IPS-18a (cell line): ENCODE data around the gene WDFY4.

ENCODE experiments used
- H3K27ac ChIP-seq: one replicate; pipeline ENCODE4 v1.5.1; 2013; ENCODE audit warnings: low read length
- H3K27me3 ChIP-seq: one replicate; pipeline ENCODE4 v1.6.1; 2013; ENCODE audit warnings: mild to moderate bottlenecking, low read length; ENCODE audit not compliant: control insufficient read depth, insufficient read depth
- H3K36me3 ChIP-seq: one replicate; pipeline ENCODE4 v1.6.1; 2013; ENCODE audit warnings: low read depth, low read length; ENCODE audit not compliant: control insufficient read depth
- H3K4me1 ChIP-seq: one replicate; pipeline ENCODE4 v1.6.1; 2013; ENCODE audit warnings: low read depth, low read length; ENCODE audit not compliant: control insufficient read depth
- H3K4me3 ChIP-seq: one replicate; pipeline ENCODE4 v1.5.1; 2013; ENCODE audit warnings: low read length
- H3K9ac ChIP-seq: one replicate; pipeline ENCODE4 v1.6.1; 2013; ENCODE audit warnings: mild to moderate bottlenecking, low read length, moderate library complexity
- H3K9me3 ChIP-seq: one replicate; pipeline ENCODE4 v1.6.1; 2013; ENCODE audit warnings: low read depth, low read length; ENCODE audit not compliant: control insufficient read depth

Gene WDFY4

DNA sequence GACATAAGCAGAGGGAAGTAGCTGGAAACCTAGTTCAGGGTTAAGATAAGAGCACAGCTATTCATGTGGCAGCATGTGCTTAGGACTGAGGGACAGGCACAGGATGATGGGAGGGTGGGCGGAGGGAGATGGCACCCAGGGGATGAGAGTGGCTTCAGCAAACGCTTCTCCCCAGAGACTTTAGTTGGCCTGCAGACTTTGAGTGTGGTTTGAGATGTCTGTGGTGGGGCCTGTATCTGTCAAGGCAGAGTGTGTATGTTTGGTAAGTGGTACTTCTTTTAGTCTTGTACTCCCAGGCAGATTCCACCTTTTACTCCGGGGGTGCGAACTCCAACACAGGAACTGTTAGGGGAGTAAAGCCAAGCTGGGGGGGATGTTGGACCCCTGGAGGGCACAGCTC is 88.9 kb downstream of the WDFY4 start:
- Histone ChIP-seq H3K4me3 (no peak overlapping the region), H3K9ac (no peak overlapping the region), H3K27ac (no peak overlapping the region), H3K4me1 (peaks cover 3% of the 10 kb centered on the region), H3K36me3 (no peaks in the 10 kb centered on the region), H3K9me3 (no peaks in the 10 kb centered on the region), H3K27me3 (no peaks in the 10 kb centered on the region)

GRCh38 chr10:48774416-48775205 is 89.9 kb downstream of the WDFY4 start:
- Histone ChIP-seq H3K4me3 (no peak overlapping the region), H3K4me1 (peaks cover 3% of the 10 kb centered on the region), H3K27ac (no peak overlapping the region), H3K9ac (no peak overlapping the region), H3K9me3 (no peaks in the 10 kb centered on the region), H3K36me3 (no peaks in the 10 kb centered on the region), H3K27me3 (no peaks in the 10 kb centered on the region)

DNA sequence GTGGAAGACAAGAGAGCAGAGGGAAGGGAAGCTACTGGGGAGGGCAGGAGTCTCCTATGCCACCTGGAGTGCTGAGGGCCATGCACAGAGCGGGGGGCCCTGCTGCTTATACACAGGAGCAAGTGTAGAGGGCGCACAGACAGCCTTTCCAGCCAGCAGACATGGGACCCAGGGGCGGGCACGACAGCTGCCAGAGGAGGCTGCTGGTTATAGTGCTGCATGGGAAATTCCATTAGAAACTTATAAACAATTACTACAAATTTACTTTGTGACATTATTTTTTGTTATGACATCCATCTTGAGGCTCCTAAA is 90.5 kb downstream of the WDFY4 start:
- Histone ChIP-seq H3K27me3 (no peaks in the 10 kb centered on the region), H3K27ac (no peak overlapping the region), H3K36me3 (no peaks in the 10 kb centered on the region), H3K9ac (no peak overlapping the region), H3K4me3 (no peak overlapping the region), H3K9me3 (no peaks in the 10 kb centered on the region), H3K4me1 (peaks cover 3% of the 10 kb centered on the region)

- no peaks in the 10 kb centered on the region for H3K9me3 ChIP-seq
- H3K27ac ChIP-seq: no peak overlapping the region
- H3K4me1 ChIP-seq: peaks cover 3% of the 10 kb centered on the region
- H3K9ac ChIP-seq: no peak overlapping the region
- no peaks in the 10 kb centered on the region for H3K27me3 ChIP-seq
- no peak overlapping the region for H3K4me3 ChIP-seq
- no peaks in the 10 kb centered on the region for H3K36me3 ChIP-seq
These were observed 91.4 kb downstream of the WDFY4 start for GRCh38 chr10:48776005-48776522.

DNA sequence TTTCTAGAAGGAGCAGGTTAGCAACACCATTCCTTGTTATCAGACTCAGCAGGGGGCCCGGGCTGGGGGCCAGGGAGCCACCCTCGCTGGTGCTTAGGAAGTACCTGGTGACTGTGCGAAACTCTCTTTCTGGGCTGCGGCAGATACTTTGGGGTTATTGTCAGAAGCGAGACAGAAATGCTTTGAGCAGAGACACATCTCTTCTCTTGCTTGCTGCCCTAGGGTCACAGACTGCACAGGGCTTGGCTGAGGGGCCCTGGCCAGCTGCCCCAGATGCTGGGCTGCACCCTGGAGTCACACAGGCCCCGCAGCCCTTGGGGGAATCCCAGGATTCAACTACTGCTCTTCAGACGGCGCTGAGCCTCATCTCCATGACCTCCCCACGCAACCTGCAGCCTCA is 91.9 kb downstream of the WDFY4 start:
- Histone ChIP-seq H3K36me3 (no peaks in the 10 kb centered on the region), H3K27ac (no peak overlapping the region), H3K4me1 (peaks cover 3% of the 10 kb centered on the region), H3K27me3 (no peaks in the 10 kb centered on the region), H3K9me3 (no peaks in the 10 kb centered on the region), H3K4me3 (no peak overlapping the region), H3K9ac (no peak overlapping the region)

DNA sequence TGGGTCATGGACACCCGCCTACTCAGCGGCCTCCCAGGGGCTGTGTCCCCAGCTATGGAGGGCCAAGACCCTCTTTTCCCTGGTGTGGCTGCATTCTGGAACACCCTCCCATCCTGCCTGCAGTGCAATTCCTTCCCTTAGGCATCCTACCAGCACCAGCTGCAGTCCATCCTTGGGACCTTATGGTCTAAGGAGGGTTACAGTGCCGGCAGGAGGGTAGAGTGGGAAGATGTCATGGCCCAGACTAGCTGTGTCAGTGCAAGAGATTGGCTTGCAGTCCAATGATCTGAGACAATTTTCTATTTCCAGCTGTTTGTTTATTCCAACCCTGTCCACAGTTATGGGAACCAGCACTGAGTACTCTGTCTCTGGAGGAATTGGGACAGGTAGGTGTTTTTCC is 92.4 kb downstream of the WDFY4 start:
- no peaks in the 10 kb centered on the region for H3K9me3 ChIP-seq
- no peaks in the 10 kb centered on the region for H3K4me1 ChIP-seq
- H3K27me3 ChIP-seq: no peaks in the 10 kb centered on the region
- H3K36me3 ChIP-seq: no peaks in the 10 kb centered on the region
- H3K4me3 ChIP-seq: no peak overlapping the region
- no peak overlapping the region for H3K9ac ChIP-seq
- H3K27ac ChIP-seq: no peak overlapping the region

- no peak overlapping the region for H3K9ac ChIP-seq
- H3K9me3 ChIP-seq: no peaks in the 10 kb centered on the region
- no peak overlapping the region for H3K4me3 ChIP-seq
- H3K4me1 ChIP-seq: no peaks in the 10 kb centered on the region
- no peaks in the 10 kb centered on the region for H3K36me3 ChIP-seq
- H3K27ac ChIP-seq: no peak overlapping the region
- H3K27me3 ChIP-seq: no peaks in the 10 kb centered on the region
These were observed 93.7 kb downstream of the WDFY4 start for GRCh38 chr10:48778193-48778857.

- H3K9me3 ChIP-seq: no peaks in the 10 kb centered on the region
- no peaks in the 10 kb centered on the region for H3K27me3 ChIP-seq
These were observed 94.4 kb downstream of the WDFY4 start for GRCh38 chr10:48779077-48779476.

GRCh38 chr10:48779546-48780152 is 95.0 kb downstream of the WDFY4 start:
- H3K9me3 ChIP-seq: no peaks in the 10 kb centered on the region
- no peak overlapping the region for H3K4me3 ChIP-seq
- H3K36me3 ChIP-seq: no peaks in the 10 kb centered on the region

More at GRCh38 chr10:48779077-48779476, 94.4 kb downstream of the WDFY4 start:
- Histone ChIP-seq H3K36me3 (no peaks in the 10 kb centered on the region), H3K4me3 (no peak overlapping the region), H3K4me1 (no peaks in the 10 kb centered on the region), H3K9ac (no peak overlapping the region), H3K27ac (no peak overlapping the region)

GRCh38 chr10:48780341-48780740 is 95.7 kb downstream of the WDFY4 start:
- H3K27ac ChIP-seq: no peak overlapping the region
- no peak overlapping the region for H3K4me3 ChIP-seq
- H3K4me1 ChIP-seq: no peaks in the 10 kb centered on the region
- H3K27me3 ChIP-seq: no peaks in the 10 kb centered on the region
- no peaks in the 10 kb centered on the region for H3K36me3 ChIP-seq
- H3K9me3 ChIP-seq: no peaks in the 10 kb centered on the region
- no peak overlapping the region for H3K9ac ChIP-seq

More at GRCh38 chr10:48779546-48780152, 95.0 kb downstream of the WDFY4 start:
- Histone ChIP-seq H3K27ac (no peak overlapping the region), H3K4me1 (no peaks in the 10 kb centered on the region), H3K27me3 (no peaks in the 10 kb centered on the region), H3K9ac (no peak overlapping the region)

GRCh38 chr10:48782386-48782785 is 97.7 kb downstream of the WDFY4 start:
- Histone ChIP-seq H3K36me3 (no peaks in the 10 kb centered on the region), H3K27me3 (no peaks in the 10 kb centered on the region), H3K4me1 (no peaks in the 10 kb centered on the region), H3K9me3 (peaks cover 3% of the 10 kb centered on the region), H3K9ac (no peak overlapping the region), H3K4me3 (no peak overlapping the region), H3K27ac (no peak overlapping the region)
